Neural progenitor cell (in vitro differentiated cells): Measurements from ENCODE around the gene SFMBT2. TPM values are rescaled to one million over a fixed set of nuclear protein-coding genes. Genes with fewer than 3 reads are reported as not detected.

Source experiments
- DNase-seq: peaks from one replicate; pipeline ENCODE4 v3.0.0-alpha.2; 2016; ENCODE audit warnings: low spot score
- H2AFZ ChIP-seq: fragments of 200-600 bp; sonication (generic); replicated peaks from 2 replicates; pipeline ENCODE4 v1.6.1; 2016; ENCODE audit warnings: antibody characterized with exemption
- H3F3A ChIP-seq: fragments of 200-600 bp; sonication (generic); 2 replicates; pipeline ENCODE4 v1.6.1; 2016; ENCODE audit warnings: antibody characterized with exemption, low read depth
- H3K27ac ChIP-seq: fragments of 200-600 bp; sonication (generic); 2 replicates; pipeline ENCODE4 v1.5.1; 2016; ENCODE audit warnings: mild to moderate bottlenecking
- H3K27me3 ChIP-seq: fragments of 200-600 bp; sonication (generic); 2 replicates; pipeline ENCODE4 v1.6.1; 2016; ENCODE audit warnings: mild to moderate bottlenecking, moderate library complexity
- H3K36me3 ChIP-seq: fragments of 200-600 bp; sonication (generic); 2 replicates; pipeline ENCODE4 v1.5.1; 2016
- H3K4me1 ChIP-seq: fragments of 200-600 bp; sonication (generic); 2 replicates; pipeline ENCODE4 v1.6.1; 2016; ENCODE audit warnings: mixed run types
- H3K4me2 ChIP-seq: fragments of 200-600 bp; sonication (generic); 2 replicates; pipeline ENCODE4 v1.6.1; 2016
- H3K4me3 ChIP-seq: fragments of 200-600 bp; sonication (generic); 2 replicates; pipeline ENCODE4 v1.5.1; 2016
- H3K79me2 ChIP-seq: fragments of 200-600 bp; sonication (generic); 2 replicates; pipeline ENCODE4 v1.6.1; 2016; ENCODE audit warnings: low read depth
- H3K9ac ChIP-seq: fragments of 200-600 bp; sonication (generic); 2 replicates; pipeline ENCODE4 v1.6.1; 2016
- H3K9me3 ChIP-seq: fragments of 200-600 bp; sonication (generic); 2 replicates; pipeline ENCODE4 v1.5.1; 2016; ENCODE audit warnings: low read depth
- H4K20me1 ChIP-seq: fragments of 200-600 bp; sonication (generic); 2 replicates; pipeline ENCODE4 v1.6.1; 2016; ENCODE audit warnings: low read depth
- H3K27ac Mint-ChIP-seq: 3 replicates; pipeline ENCODE4 v1.8.0; 2021; ENCODE audit warnings: mixed read lengths
- H3K27me3 Mint-ChIP-seq: 2 replicates; pipeline ENCODE4 v1.8.0; 2022; ENCODE audit warnings: low read depth, mild to moderate bottlenecking, inconsistent platforms, moderate library complexity, mixed read lengths; ENCODE audit not compliant: insufficient read depth
- H3K36me3 Mint-ChIP-seq: 3 replicates; pipeline ENCODE4 v1.8.0; 2021; ENCODE audit warnings: mixed read lengths
- H3K4me1 Mint-ChIP-seq: 3 replicates; pipeline ENCODE4 v1.8.0; 2021; ENCODE audit warnings: mixed read lengths
- H3K4me3 Mint-ChIP-seq: 3 replicates; pipeline ENCODE4 v1.8.0; 2021; ENCODE audit warnings: mild to moderate bottlenecking, moderate library complexity, mixed read lengths
- H3K9me3 Mint-ChIP-seq: 3 replicates; pipeline ENCODE4 v1.8.0; 2020; ENCODE audit warnings: mixed read lengths
- EZH2 ChIP-seq: fragments of 200-600 bp; sonication (generic); IDR thresholded peaks from 2 replicates; pipeline ENCODE4 v1.6.1; 2017; ENCODE audit warnings: antibody characterized with exemption, mild to moderate bottlenecking, moderate library complexity
- EZH2phosphoT487 ChIP-seq: fragments of 200-600 bp; sonication (generic); IDR thresholded peaks from 2 replicates; pipeline ENCODE4 v1.6.1; 2017; ENCODE audit warnings: antibody characterized with exemption
- total RNA-seq: library from RNA; depleted of rRNA; stranded (reverse); fragments of >200 nt; gene quantifications from 2 replicates; pipeline ENCODE4 v1.2.3, GENCODE V29; 2015; ENCODE audit warnings: low replicate concordance
- TF ChIP-seq, protein P1 (sequence below): fragments of 200-600 bp; sonication (generic); IDR thresholded peaks from 2 replicates; pipeline ENCODE4 v1.5.1; 2017; ENCODE audit warnings: antibody characterized with exemption, mild to moderate bottlenecking

Gene SFMBT2
- total RNA-seq, 1 donor from 2014 or later: 1.8 TPM

DNA sequence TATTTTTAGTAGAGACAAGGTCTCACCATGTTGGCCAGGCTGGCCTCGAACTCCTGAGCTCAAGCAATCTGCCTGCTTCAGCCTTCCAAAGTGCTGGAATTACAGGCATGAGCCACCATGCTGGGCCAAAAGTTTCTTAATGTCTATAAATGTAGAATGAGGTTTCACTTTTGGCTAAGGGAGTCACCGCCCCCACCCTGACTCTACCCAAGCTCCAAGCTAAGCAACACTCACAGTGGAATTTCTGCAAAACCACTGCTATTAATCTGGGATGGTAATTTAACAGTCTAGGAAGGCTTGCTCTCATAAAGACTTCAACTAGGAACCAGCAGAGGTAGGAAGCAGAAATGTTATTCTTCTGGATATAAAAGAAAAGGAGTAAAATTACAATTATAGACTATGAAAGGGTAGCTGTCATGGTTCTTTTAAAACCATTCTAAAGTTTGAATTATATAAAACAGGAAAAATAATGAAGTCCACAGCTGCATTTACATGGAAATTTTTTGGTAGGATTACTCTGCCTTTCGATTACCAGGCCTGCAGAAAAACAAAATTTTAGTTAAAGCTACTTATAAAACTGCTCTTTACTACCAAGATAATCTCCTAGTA is 211.6 kb downstream of the SFMBT2 start:
- no peaks in the 10 kb centered on the region for H3F3A ChIP-seq
- H3K4me3 ChIP-seq: no peak overlapping the region
- DNase-seq: no peak
- no peak overlapping the region for H3K9ac ChIP-seq
- no peaks in the 10 kb centered on the region for H3K4me1 ChIP-seq
- TF ChIP-seq, protein P1, sequence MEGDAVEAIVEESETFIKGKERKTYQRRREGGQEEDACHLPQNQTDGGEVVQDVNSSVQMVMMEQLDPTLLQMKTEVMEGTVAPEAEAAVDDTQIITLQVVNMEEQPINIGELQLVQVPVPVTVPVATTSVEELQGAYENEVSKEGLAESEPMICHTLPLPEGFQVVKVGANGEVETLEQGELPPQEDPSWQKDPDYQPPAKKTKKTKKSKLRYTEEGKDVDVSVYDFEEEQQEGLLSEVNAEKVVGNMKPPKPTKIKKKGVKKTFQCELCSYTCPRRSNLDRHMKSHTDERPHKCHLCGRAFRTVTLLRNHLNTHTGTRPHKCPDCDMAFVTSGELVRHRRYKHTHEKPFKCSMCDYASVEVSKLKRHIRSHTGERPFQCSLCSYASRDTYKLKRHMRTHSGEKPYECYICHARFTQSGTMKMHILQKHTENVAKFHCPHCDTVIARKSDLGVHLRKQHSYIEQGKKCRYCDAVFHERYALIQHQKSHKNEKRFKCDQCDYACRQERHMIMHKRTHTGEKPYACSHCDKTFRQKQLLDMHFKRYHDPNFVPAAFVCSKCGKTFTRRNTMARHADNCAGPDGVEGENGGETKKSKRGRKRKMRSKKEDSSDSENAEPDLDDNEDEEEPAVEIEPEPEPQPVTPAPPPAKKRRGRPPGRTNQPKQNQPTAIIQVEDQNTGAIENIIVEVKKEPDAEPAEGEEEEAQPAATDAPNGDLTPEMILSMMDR: no peak
- no peak for TF ChIP-seq EZH2phosphoT487
- no peak for TF ChIP-seq EZH2
- H3K36me3 ChIP-seq: no peaks in the 10 kb centered on the region
- no peak overlapping the region for H3K27ac Mint-ChIP-seq
- no peak overlapping the region for H3K4me2 ChIP-seq
- peaks cover 3% of the 10 kb centered on the region for H3K9me3 Mint-ChIP-seq
- H3K27me3 Mint-ChIP-seq: peaks cover 4% of the 10 kb centered on the region
- no peaks in the 10 kb centered on the region for H3K27me3 ChIP-seq
- H3K36me3 Mint-ChIP-seq: peaks cover 29% of the 10 kb centered on the region
- H3K79me2 ChIP-seq: no peaks in the 10 kb centered on the region
- no peaks in the 10 kb centered on the region for H4K20me1 ChIP-seq
- no peak overlapping the region for H2AFZ ChIP-seq
- no peak overlapping the region for H3K27ac ChIP-seq
- no peak overlapping the region for H3K4me3 Mint-ChIP-seq
- H3K9me3 ChIP-seq: no peaks in the 10 kb centered on the region
- H3K4me1 Mint-ChIP-seq: no peaks in the 10 kb centered on the region

DNA sequence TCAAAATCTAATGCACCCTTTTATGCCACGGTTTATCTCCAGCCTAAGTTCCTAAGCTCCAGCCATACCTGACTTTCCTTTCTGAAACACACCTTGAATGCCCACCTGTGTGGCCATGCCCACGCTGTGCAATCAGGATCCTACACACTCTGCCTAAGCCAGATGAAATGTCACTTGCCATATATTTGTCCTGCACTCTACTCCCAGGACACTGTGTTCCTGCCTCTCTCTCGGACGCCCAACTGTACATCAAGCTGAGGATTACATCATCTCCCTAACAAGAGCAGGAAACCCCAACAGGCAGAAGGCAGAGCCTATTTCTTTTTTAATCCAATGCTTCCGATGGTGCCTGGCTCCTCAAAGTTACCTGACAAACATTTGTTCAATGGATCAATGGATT is 214.6 kb downstream of the SFMBT2 start:
- Histone ChIP-seq H3K4me2 (no peak overlapping the region), H3K9me3 (no peaks in the 10 kb centered on the region), H3K9ac (no peak overlapping the region), H3K79me2 (no peaks in the 10 kb centered on the region), H4K20me1 (no peaks in the 10 kb centered on the region), H3F3A (no peaks in the 10 kb centered on the region), H3K27me3 (no peaks in the 10 kb centered on the region), H3K36me3 (no peaks in the 10 kb centered on the region), H3K4me3 (no peak overlapping the region), H3K27ac (no peak overlapping the region), H2AFZ (no peak overlapping the region), H3K4me1 (no peaks in the 10 kb centered on the region)
- no peak overlapping the region for H3K27ac Mint-ChIP-seq
- H3K4me1 Mint-ChIP-seq: peaks cover 2% of the 10 kb centered on the region
- H3K9me3 Mint-ChIP-seq: peaks cover 3% of the 10 kb centered on the region
- DNase-seq: no peak
- H3K27me3 Mint-ChIP-seq: peaks cover 3% of the 10 kb centered on the region
- TF ChIP-seq EZH2phosphoT487 (no peak), EZH2 (no peak)
- TF ChIP-seq, protein P1: no peak
- peaks cover 28% of the 10 kb centered on the region for H3K36me3 Mint-ChIP-seq
- no peak overlapping the region for H3K4me3 Mint-ChIP-seq

DNA sequence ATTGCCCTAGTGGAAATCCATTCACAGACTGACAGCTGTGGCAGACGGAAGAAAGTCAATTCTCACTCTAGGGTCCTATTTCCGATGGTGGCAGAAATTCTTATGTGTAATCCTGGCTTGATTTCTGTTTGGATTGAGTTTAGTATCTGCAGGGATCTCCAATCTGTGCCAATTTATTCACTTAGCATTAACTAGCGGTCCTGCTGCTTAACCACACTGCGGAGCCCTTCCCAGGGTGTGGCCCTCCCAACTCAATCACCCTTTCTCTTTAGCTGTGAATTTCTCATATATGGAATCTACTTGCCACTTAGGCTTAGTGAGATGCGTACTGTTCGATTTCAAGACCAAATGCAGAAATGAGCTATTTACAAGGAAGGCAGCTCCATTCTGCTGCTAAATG is 215.7 kb downstream of the SFMBT2 start:
- H3K79me2 ChIP-seq: no peaks in the 10 kb centered on the region

More for the DNA sequence above, 215.7 kb downstream of the SFMBT2 start:
- Histone ChIP-seq H3K27me3 (no peaks in the 10 kb centered on the region), H4K20me1 (no peaks in the 10 kb centered on the region), H3K36me3 (no peaks in the 10 kb centered on the region), H3F3A (no peaks in the 10 kb centered on the region), H3K9me3 (no peaks in the 10 kb centered on the region), H3K27ac (no peak overlapping the region), H3K4me2 (no peak overlapping the region), H3K9ac (no peak overlapping the region), H3K4me3 (no peak overlapping the region), H3K4me1 (no peaks in the 10 kb centered on the region), H2AFZ (no peak overlapping the region)
- peaks cover 3% of the 10 kb centered on the region for H3K27me3 Mint-ChIP-seq
- no peak overlapping the region for H3K27ac Mint-ChIP-seq
- peaks cover 28% of the 10 kb centered on the region for H3K36me3 Mint-ChIP-seq
- H3K4me3 Mint-ChIP-seq: no peak overlapping the region
- peaks cover 2% of the 10 kb centered on the region for H3K4me1 Mint-ChIP-seq
- TF ChIP-seq, protein P1: no peak
- TF ChIP-seq EZH2phosphoT487: no peak
- peaks cover 3% of the 10 kb centered on the region for H3K9me3 Mint-ChIP-seq
- DNase-seq: no peak
